Lung (tissue), 12 donors: ENCODE data around the gene ZNF700. TPM values are rescaled to one million over a fixed set of nuclear protein-coding genes. Genes with fewer than 3 reads are reported as not detected.
"Not testable (repeated sequence)": the region's sequence is repeated elsewhere in the genome, so short reads cannot be mapped to it uniquely, and the experiment has no call there.

Experiments
- ATAC-seq: fragments of 200-7000 bp; cut with Tn5 transposase; one replicate; pipeline ENCODE4 v1.9.1; 2020; ENCODE audit warnings: moderate number of reproducible peaks; ENCODE audit not compliant: insufficient read depth, low FRiP score
- DNase-seq, 3 donors: peaks; one replicate each; pipeline ENCODE4 v3.0.0-alpha.2; 2013 to 2017
- H3K27ac ChIP-seq, 2 donors: one replicate each; pipeline ENCODE4 v1.5.1; 2013; ENCODE audit warnings: mild to moderate bottlenecking in 2 of 2, moderate library complexity in 2 of 2, control low read depth in 1 of 2, inconsistent platforms in 1 of 2, low read depth in 1 of 2, low read length in 1 of 2
- H3K27me3 ChIP-seq, 3 donors: one replicate each; pipeline ENCODE4 v1.5.1; 2013; ENCODE audit warnings: low read length in 2 of 3; ENCODE audit not compliant: control insufficient read depth in 3 of 3, insufficient read depth in 3 of 3
- H3K36me3 ChIP-seq, 4 donors: one replicate each; pipeline ENCODE4 v1.5.1; 2013; ENCODE audit warnings: low read length in 4 of 4, mild to moderate bottlenecking in 1 of 4, moderate library complexity in 1 of 4; ENCODE audit not compliant: control insufficient read depth in 4 of 4, insufficient read depth in 4 of 4
- H3K4me1 ChIP-seq, 5 donors: one replicate each; pipeline ENCODE4 v1.5.1; 2013; ENCODE audit warnings: low read length in 5 of 5, mild to moderate bottlenecking in 2 of 5, moderate library complexity in 1 of 5; ENCODE audit not compliant: control insufficient read depth in 5 of 5, insufficient read depth in 5 of 5
- H3K4me3 ChIP-seq: one replicate; pipeline ENCODE4 v1.5.1; 2013; ENCODE audit warnings: mild to moderate bottlenecking, control low read depth, moderate library complexity
- H3K9ac ChIP-seq, 2 donors: one replicate each; pipeline ENCODE4 v1.5.1; 2013; ENCODE audit warnings: low read length in 2 of 2, control low read depth in 1 of 2; ENCODE audit not compliant: insufficient read depth in 1 of 2
- H3K9me3 ChIP-seq, 4 donors: one replicate each; pipeline ENCODE4 v1.5.1; 2013; ENCODE audit warnings: low read length in 3 of 4, mild to moderate bottlenecking in 1 of 4, moderate library complexity in 1 of 4; ENCODE audit not compliant: control insufficient read depth in 4 of 4, insufficient read depth in 3 of 4
- CTCF ChIP-seq: IDR thresholded peaks from 2 replicates; pipeline ENCODE4 v1.5.1; 2012; ENCODE audit warnings: mild to moderate bottlenecking; ENCODE audit errors: control extremely low read depth, extremely low read depth
- WGBS, 2 donors: extraction: QIAGEN DNeasy Blood & Tissue Kit; methylation state at CpG; one replicate each; pipeline ENCODE4 v1.1.7; 2013; 5-methylcytosine and 5-hydroxymethylcytosine counted together
- polyA plus RNA-seq, 2 donors: library from polyadenylated mRNA; stranded (reverse); fragments of 200-250 nt; gene quantifications; one replicate each; pipeline ENCODE4 v1.2.1, GENCODE V29; 2013
- total RNA-seq, 2 donors: library from RNA; depleted of rRNA in 1 of 2; stranded (reverse); fragments of >200 nt in 1 of 2; gene quantifications; one replicate each; pipeline ENCODE4 v1.2.1, GENCODE V29; 2014 to 2021
- donor health status: control.
- donor health status: control.
- donor health status: Bipolar disorder and iron deficiency.
- donor health status: healthy.
- donor health status: DM: yes; HTN: yes; CAD: no.

ZNF700 gene
- total and polyA plus RNA-seq, 4 donors, result 6.2 to 24.7 (median 12.5) TPM

- TF ChIP-seq CTCF, result no peak
- H3K4me1 ChIP-seq, result peaks cover 0 to 2% (median 0%) of the 10 kb centered on the region in 5 donors
- H3K27me3 ChIP-seq, result no peaks in the 10 kb centered on the region
- no peak overlapping the region for H3K27ac ChIP-seq
- peaks cover 0 to 35% (median 7%) of the 10 kb centered on the region in 4 donors for H3K36me3 ChIP-seq
- H3K9me3 ChIP-seq, result peaks cover 0 to 14% (median 4%) of the 10 kb centered on the region in 4 donors
- ATAC-seq (no peak), DNase-seq (no peak)
- 97% methylated on average over 3 of the region's 3 CpGs for WGBS, 2 donors
- no peak overlapping the region for H3K4me3 ChIP-seq
- H3K9ac ChIP-seq, result no peak overlapping the region
These were observed 6.6 kb downstream of the ZNF700 start for GRCh38 chr19:11931513-11931912.

GRCh38 chr19:11935829-11936228 lies 10.9 kb downstream of the ZNF700 start:
- H3K27me3 ChIP-seq, DNase-seq, ATAC-seq, H3K27ac ChIP-seq, H3K4me3 ChIP-seq, H3K9ac ChIP-seq, H3K4me1 ChIP-seq: not testable (repeated sequence)
- peaks cover 0 to 15% (median 7%) of the 10 kb centered on the region in 4 donors for H3K36me3 ChIP-seq
- 95 to 97% methylated on average over 3 of the region's 3 CpGs for WGBS, 2 donors
- H3K9me3 ChIP-seq, result peaks cover 0 to 17% (median 3%) of the 10 kb centered on the region in 4 donors

DNA sequence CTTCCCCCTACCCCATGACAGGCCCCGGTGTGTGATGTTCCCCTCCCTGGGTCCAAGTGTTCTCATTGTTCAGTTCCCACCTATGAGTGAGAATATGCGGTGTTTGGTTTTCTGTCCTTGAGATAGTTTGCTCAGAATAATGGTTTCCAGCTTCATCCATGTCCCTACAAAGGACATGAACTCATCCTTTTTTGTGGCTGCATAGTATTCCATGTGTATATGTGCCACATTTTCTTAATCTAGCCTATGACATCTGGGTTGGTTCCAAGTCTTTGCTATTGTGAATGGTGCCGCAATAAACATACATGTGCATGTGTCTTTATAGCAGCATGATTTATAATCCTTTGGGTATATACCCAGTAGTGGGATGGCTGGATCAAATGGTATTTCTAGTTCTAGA lies 13.5 kb downstream of the ZNF700 start:
- 94 to 98% methylated on average over 3 of the region's 3 CpGs for WGBS, 2 donors
- not testable (repeated sequence) for ATAC-seq, DNase-seq, H3K4me3 ChIP-seq, H3K27ac ChIP-seq, H3K9ac ChIP-seq, H3K27me3 ChIP-seq, H3K4me1 ChIP-seq
- Histone ChIP-seq H3K9me3 (peaks cover 4 to 33% (median 20%) of the 10 kb centered on the region in 4 donors), H3K36me3 (peaks cover 5 to 14% (median 7%) of the 10 kb centered on the region in 4 donors)

DNA sequence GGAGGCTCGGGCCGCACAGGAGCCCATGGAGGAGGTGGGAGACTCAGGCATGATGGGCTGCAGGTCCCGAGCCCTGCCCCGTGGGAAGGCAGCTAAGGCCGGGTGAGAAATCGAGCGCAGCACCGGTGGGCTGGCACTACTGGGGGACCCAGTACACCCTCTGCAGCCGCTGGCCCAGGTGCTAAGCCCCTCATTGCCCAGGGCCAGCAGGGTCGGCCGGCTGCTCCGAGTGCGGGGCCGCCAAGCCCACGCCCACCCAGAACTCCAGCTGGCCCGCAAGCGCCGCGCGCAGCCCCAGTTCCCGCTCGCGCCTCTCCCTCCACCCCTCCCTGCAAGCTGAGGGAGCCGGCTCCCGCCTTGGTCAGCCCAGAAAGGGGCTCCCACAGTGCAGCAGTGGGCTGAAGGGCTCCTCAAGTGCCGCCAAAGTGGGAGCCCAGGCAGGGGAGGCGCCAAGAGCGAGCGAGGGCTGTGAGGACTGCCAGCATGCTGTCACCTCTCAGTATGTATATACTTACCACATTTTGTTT lies 16.5 kb downstream of the ZNF700 start:
- H3K36me3 ChIP-seq, result peaks cover 10 to 36% (median 12%) of the 10 kb centered on the region in 4 donors
- peaks cover 12 to 50% (median 37%) of the 10 kb centered on the region in 4 donors for H3K9me3 ChIP-seq
- DNase-seq, result not testable (repeated sequence)

DNA sequence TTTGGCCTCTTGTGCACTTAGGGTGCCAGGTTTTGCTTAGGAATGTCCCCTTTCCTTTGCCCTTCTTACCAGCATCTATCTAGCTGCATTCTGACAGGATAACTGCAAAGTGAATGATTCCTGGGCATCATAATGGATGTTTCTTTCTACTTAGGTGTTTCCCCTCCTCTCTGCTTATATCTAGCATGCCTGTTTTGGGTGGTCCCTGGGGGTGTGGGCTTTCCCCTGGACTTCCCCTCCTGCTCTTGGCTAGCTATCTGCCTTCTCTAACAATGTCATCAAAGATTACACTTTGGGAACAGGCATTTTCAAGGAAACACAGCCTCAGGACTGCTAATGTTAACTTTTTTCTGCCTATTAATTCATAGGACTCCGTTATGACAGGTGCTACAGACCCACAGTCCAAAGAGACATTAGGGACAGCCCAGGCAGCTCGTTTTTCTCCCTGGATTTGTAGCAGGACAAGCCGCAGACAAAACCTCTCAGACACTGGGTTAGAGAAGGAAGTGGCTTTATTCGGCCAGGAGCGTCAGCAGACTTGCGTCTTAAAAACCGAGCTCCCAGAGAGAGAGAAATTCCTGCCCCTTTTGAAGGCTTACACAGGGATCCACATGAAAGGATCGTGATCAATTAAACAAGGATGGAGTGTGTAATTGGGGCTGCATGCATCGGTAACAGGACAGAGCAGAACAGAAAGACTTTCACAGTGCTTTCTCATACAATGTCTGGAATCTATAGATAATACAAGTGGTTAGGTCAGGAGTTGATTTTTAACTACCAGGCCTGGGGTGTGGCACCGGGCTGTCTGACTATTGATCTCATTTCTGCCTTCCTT lies 17.3 kb downstream of the ZNF700 start:
- H3K9ac ChIP-seq, result no peak overlapping the region
- H3K4me3 ChIP-seq, result no peak overlapping the region
- no peaks in the 10 kb centered on the region for H3K4me1 ChIP-seq
- DNase-seq, result no peak
- WGBS, 2 donors, result 96 to 98% methylated on average over 10 of the region's 10 CpGs
- peaks cover 15 to 56% (median 38%) of the 10 kb centered on the region in 4 donors for H3K9me3 ChIP-seq
- ATAC-seq, result no peak
- H3K36me3 ChIP-seq, result peaks cover 12 to 43% (median 17%) of the 10 kb centered on the region in 4 donors
- H3K27ac ChIP-seq, result no peak overlapping the region
- no peak for TF ChIP-seq CTCF
- no peaks in the 10 kb centered on the region for H3K27me3 ChIP-seq

More for the DNA sequence above, 16.5 kb downstream of the ZNF700 start:
- H3K4me1 ChIP-seq, H3K27ac ChIP-seq, H3K4me3 ChIP-seq, H3K9ac ChIP-seq, H3K27me3 ChIP-seq, ATAC-seq: not testable (repeated sequence)
- 98 to 99% methylated on average over 29 of the region's 29 CpGs for WGBS, 2 donors
